ENCODE measurements around the gene DMXL1.

The DMXL1 gene

DNA sequence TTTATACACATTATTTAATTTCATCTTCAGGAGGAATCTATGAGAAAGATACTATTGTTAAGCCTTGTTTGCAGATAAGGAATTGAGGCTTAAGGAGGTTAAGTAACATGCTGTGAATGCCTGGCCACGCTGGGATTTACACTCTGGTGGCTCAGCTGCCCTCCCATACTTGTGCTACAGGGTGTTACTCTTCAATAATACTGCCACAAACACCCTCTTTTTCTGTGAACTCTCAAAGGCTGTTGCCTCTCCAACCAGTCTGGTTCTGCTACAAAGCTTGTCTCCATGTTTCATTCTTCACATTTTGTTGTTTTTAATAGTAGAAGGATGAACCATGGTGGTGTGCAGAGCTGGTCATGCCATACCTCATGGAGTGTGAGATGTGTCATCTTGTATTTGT, 208.2 kb downstream of the DMXL1 start:
- TF ChIP-seq NFIC (IDR thresholded peaks at IDR 0.05) (no peak), RAD21 (IDR thresholded peaks at IDR 0.05; ENCODE audit: low read depth) (no peak), EP300 (IDR thresholded peaks at IDR 0.05; ENCODE audit: borderline replicate concordance) (no peak)
- TF ChIP-seq, protein P1, sequence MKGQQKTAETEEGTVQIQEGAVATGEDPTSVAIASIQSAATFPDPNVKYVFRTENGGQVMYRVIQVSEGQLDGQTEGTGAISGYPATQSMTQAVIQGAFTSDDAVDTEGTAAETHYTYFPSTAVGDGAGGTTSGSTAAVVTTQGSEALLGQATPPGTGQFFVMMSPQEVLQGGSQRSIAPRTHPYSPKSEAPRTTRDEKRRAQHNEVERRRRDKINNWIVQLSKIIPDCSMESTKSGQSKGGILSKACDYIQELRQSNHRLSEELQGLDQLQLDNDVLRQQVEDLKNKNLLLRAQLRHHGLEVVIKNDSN (IDR thresholded peaks at IDR 0.05), result no peak
- TF ChIP-seq, protein P2, sequence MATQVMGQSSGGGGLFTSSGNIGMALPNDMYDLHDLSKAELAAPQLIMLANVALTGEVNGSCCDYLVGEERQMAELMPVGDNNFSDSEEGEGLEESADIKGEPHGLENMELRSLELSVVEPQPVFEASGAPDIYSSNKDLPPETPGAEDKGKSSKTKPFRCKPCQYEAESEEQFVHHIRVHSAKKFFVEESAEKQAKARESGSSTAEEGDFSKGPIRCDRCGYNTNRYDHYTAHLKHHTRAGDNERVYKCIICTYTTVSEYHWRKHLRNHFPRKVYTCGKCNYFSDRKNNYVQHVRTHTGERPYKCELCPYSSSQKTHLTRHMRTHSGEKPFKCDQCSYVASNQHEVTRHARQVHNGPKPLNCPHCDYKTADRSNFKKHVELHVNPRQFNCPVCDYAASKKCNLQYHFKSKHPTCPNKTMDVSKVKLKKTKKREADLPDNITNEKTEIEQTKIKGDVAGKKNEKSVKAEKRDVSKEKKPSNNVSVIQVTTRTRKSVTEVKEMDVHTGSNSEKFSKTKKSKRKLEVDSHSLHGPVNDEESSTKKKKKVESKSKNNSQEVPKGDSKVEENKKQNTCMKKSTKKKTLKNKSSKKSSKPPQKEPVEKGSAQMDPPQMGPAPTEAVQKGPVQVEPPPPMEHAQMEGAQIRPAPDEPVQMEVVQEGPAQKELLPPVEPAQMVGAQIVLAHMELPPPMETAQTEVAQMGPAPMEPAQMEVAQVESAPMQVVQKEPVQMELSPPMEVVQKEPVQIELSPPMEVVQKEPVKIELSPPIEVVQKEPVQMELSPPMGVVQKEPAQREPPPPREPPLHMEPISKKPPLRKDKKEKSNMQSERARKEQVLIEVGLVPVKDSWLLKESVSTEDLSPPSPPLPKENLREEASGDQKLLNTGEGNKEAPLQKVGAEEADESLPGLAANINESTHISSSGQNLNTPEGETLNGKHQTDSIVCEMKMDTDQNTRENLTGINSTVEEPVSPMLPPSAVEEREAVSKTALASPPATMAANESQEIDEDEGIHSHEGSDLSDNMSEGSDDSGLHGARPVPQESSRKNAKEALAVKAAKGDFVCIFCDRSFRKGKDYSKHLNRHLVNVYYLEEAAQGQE (IDR thresholded peaks at IDR 0.05; ENCODE audit: low read depth), result no peak

DNA sequence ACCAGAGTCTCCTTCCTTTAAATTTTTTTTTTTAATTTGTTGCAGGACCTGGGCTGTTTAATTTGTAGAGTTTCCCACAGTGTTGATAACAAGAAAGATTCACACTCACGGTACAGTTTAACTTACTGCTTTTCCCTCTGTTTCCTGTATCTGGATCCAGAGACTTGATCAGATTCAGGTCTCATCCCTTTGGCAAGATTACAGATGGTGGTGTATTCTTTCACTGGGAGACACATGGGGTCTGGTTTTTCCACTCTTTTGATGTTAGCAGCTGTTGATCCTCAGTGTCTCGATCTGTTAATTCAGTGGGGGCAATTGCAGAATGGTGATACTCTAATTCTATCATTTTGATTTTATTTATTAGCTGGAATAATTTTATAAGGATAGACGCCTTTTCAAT, 209.5 kb downstream of the DMXL1 start:
- TF ChIP-seq RAD21 (IDR thresholded peaks at IDR 0.05; ENCODE audit: low read depth) (no peak), CEBPB (IDR thresholded peaks at IDR 0.05) (no peak), TEAD4 (IDR thresholded peaks at IDR 0.05) (no peak), NFIC (IDR thresholded peaks at IDR 0.05) (no peak), EP300 (IDR thresholded peaks at IDR 0.05; ENCODE audit: borderline replicate concordance) (no peak), CREB1 (IDR thresholded peaks at IDR 0.05; ENCODE audit: low read depth) (no peak), TCF12 (IDR thresholded peaks at IDR 0.05; ENCODE audit: low read depth) (no peak), YY1 (IDR thresholded peaks at IDR 0.05; ENCODE audit: low read depth) (no peak), FOXM1 (IDR thresholded peaks at IDR 0.05; ENCODE audit: borderline replicate concordance, low read depth) (no peak)
- TF ChIP-seq, protein P1 (IDR thresholded peaks at IDR 0.05), result no peak

DNA sequence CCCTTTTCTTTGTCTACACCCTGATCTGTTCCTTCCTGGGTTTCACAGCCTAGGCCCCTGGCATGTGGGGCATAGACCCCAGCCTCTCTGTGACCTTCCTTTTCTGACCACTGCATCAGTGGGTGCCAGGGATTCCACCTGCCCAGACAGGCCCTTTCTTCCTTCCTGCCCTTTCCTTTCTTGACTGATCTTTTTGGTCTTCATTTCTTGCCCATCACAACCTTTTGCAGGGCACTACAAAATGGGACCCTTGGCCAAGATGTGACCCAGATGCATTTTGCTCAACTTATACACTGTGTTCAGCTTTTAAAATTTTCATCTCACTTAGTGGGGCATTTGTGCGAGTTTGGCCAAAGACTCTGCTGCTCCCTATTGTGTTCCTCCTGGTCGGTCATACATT, 211.7 kb downstream of the DMXL1 start:
- no peak for TF ChIP-seq TAF1 (IDR thresholded peaks at IDR 0.05; ENCODE audit: low read depth)
- TF ChIP-seq EP300 (IDR thresholded peaks at IDR 0.05; ENCODE audit: borderline replicate concordance), result no peak
- TF ChIP-seq ZBTB7A (IDR thresholded peaks at IDR 0.05; ENCODE audit: low read depth), result no peak
- TF ChIP-seq, protein P3, sequence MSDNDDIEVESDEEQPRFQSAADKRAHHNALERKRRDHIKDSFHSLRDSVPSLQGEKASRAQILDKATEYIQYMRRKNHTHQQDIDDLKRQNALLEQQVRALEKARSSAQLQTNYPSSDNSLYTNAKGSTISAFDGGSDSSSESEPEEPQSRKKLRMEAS (IDR thresholded peaks at IDR 0.05), result no peak
- TF ChIP-seq, protein P1 (IDR thresholded peaks at IDR 0.05), result no peak
- no peak for TF ChIP-seq TCF12 (IDR thresholded peaks at IDR 0.05; ENCODE audit: low read depth)
- no peak for TF ChIP-seq CREB1 (IDR thresholded peaks at IDR 0.05; ENCODE audit: low read depth)
- no peak for TF ChIP-seq YY1 (IDR thresholded peaks at IDR 0.05; ENCODE audit: low read depth)
- TF ChIP-seq NFIC (IDR thresholded peaks at IDR 0.05), result no peak
- TF ChIP-seq, protein P2 (IDR thresholded peaks at IDR 0.05; ENCODE audit: low read depth), result no peak
- no peak for TF ChIP-seq EGR1 (IDR thresholded peaks at IDR 0.05)
- no peak for TF ChIP-seq TEAD4 (IDR thresholded peaks at IDR 0.05)
- no peak for TF ChIP-seq FOXM1 (IDR thresholded peaks at IDR 0.05; ENCODE audit: borderline replicate concordance, low read depth)
- TF ChIP-seq CEBPB (IDR thresholded peaks at IDR 0.05), result no peak

DNA sequence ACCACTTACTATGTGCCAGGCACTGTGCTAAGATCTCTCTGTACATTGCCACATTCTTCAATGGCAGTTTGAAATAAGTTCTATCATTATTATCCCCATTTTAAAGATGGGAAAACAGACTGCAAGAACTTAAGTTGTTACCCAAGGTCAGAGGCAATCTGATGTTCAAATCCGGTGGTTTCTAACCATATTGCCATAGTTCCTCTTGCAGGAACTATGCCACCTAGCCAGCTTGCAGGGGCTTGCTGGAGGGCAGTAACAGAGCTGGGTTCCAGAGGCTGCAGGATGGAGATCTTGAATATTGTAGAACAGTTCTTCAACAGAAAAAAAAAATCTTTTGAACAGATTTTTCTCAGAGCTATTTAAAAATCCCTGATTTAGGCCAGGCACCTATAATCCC, 213.1 kb downstream of the DMXL1 start:
- TF ChIP-seq FOXM1 (IDR thresholded peaks at IDR 0.05; ENCODE audit: borderline replicate concordance, low read depth) (no peak), YY1 (IDR thresholded peaks at IDR 0.05; ENCODE audit: low read depth) (no peak), ZBTB7A (IDR thresholded peaks at IDR 0.05; ENCODE audit: low read depth) (no peak), TCF12 (IDR thresholded peaks at IDR 0.05; ENCODE audit: low read depth) (no peak), TEAD4 (IDR thresholded peaks at IDR 0.05) (no peak), EP300 (IDR thresholded peaks at IDR 0.05; ENCODE audit: borderline replicate concordance) (no peak), TAF1 (IDR thresholded peaks at IDR 0.05; ENCODE audit: low read depth) (no peak), EGR1 (IDR thresholded peaks at IDR 0.05) (no peak), CREB1 (IDR thresholded peaks at IDR 0.05; ENCODE audit: low read depth) (no peak), NFIC (IDR thresholded peaks at IDR 0.05) (no peak)
- TF ChIP-seq, protein P3 (IDR thresholded peaks at IDR 0.05), result no peak
- TF ChIP-seq, protein P2 (IDR thresholded peaks at IDR 0.05; ENCODE audit: low read depth), result no peak
- TF ChIP-seq, protein P1 (IDR thresholded peaks at IDR 0.05), result no peak

All from Ishikawa (cell line).